Endothelial cell of hepatic sinusoid (primary cell): Measurements from ENCODE around the gene EMX1.
"Not testable (repeated sequence)": the region's sequence is repeated elsewhere in the genome, so short reads cannot be mapped to it uniquely, and the experiment has no call there.

ENCODE experiments used
- in situ Hi-C: cut with HindIII; loops from 2 replicates; pipeline ENCODE4 v1.10.0; 2017; ENCODE audit warnings: low sequenced_read_pairs

The EMX1 gene

DNA sequence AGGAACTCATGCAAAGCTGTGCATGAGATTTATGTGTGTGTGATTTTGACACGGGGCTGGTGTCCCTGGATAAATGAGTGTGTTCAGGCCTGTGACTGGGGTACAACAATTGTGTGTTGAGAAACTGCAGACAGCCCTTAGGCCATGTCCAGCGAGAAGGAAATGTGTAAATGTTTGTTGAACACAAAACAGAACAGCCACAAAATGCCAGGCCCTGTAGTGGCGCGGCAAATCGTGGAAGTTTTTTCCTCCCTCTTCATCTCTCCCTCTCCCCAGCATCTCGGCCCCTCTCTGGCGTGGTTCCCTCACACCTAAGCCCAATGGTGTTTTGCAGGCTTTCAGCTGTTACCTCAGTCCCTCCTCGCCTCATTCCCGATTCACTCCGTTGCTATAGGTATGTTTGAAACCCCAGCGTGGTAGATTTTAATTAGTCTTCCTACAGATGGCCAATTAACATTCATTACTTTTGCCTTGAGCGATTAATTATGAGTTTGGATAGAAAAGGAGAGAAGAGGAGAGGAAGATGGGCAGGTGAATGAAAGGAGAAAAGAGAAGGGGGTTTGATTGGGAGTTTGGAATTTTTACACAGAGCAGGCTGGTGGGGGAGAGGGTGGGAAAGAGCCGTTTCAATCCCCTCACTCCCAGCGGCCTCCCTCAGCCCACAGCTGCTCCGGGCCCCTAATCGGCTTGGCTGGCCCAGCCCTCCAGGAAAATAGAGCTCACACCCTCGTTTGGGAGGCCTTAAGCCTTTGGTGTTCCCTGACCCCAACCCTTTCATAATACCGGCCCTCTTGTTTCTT lies 19.3 kb upstream of the EMX1 start:
- in situ Hi-C loops = loop anchor here (25.0 kb wide), 1 partner anchor 289 kb away; no protein-coding TSS in a partner anchor

GRCh38 chr2:72898585-72898906 lies 18.8 kb upstream of the EMX1 start:
- in situ Hi-C loops = loop anchor here (25.0 kb wide), 1 partner anchor 289 kb away; no protein-coding TSS in a partner anchor

DNA sequence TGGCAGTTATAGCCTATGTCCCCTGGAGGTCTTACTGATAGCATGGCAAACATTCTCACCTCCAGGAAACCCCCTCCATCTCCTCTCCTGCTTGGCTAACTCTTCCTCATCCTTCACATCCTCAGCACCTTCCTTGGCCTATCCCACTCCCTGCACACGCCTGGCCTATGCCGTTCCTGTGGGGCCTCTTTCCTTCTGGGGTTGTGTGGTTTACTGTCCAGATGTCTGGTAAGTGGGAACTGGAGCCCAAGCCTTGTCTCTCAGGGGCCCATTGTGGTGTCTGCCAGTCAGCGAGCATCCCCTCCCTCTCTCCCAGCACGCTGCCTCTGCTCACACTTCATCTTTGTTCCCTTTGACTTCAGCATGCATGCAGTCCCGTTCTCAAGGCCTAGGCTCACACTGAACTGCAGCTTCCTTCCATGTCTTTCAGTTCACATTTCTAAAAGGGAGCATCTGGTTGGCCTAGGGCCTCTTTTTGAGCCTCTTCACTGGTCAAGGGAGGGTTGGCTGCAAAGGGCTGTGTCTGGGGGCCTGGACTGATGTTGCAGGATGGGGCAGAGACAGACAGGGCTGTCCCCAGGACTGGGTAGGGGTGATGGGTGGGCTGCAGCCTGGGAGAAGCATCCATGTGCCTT lies 17.0 kb upstream of the EMX1 start:
- in situ Hi-C loops = no loop called here

DNA sequence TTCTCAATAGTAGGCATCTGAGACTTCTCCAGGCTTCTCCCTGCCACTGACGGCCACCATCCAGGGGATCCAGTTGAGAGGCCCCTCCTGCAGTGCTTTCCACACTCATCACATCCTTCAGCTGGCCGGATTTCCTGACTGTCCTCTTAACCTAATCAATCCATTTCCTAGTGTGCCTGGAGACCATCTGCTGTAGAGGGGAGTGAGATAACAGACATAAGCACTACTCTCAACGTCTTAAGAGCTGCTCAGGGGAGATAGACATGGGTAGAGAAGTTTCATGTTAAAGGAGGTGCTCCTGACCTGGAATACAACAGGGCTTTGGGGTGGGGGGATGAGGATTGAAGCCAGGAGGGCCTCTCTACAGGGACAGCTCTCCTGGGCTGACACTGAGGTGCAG lies 15.9 kb upstream of the EMX1 start:
- in situ Hi-C loops = no loop called here

GRCh38 chr2:72907369-72907768 lies 9.9 kb upstream of the EMX1 start:
- in situ Hi-C loops = not testable (repeated sequence)

DNA sequence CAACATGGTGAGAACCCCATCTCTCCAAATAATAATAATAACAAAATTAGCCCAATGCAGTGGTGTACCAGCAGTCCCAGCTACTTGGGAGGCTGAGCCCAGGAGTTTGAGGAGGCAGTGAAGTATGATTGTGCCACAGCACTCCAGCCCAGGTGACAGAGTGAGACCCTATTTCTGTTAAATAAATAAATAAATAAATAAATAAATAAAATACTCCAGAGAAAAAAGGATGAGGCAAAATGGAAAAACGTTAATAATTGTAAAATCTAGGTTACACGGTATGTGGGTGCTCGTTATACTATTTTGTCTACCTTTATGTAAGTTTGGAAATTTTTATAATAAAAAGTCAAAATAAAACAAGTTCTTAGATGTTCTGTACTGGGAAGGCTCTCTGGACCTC lies 8.6 kb upstream of the EMX1 start:
- in situ Hi-C loops = no loop called here

- in situ Hi-C loops = no loop called here
Observed at GRCh38 chr2:72911256-72911655, 6.1 kb upstream of the EMX1 start.

GRCh38 chr2:72913486-72914205 lies 3.7 kb upstream of the EMX1 start:
- in situ Hi-C loops = no loop called here

DNA sequence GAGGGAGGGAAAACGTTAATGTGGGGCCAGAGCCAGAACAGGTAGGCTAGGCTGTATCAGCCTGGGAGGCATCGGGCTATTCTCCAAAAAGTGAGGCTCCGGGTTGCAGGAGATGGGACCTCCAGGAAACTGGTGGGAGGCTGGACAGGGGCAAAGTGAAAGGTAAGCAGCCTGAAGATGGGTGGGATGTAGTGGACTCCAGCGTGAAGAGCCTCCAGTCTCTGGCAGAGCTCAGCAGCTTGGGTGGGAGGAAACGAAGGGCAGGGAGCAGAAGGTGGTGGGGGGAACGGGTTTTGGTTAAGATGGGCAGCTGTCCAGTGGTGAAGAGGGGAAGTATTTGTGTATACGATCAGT lies 3.1 kb upstream of the EMX1 start:
- in situ Hi-C loops = no loop called here

DNA sequence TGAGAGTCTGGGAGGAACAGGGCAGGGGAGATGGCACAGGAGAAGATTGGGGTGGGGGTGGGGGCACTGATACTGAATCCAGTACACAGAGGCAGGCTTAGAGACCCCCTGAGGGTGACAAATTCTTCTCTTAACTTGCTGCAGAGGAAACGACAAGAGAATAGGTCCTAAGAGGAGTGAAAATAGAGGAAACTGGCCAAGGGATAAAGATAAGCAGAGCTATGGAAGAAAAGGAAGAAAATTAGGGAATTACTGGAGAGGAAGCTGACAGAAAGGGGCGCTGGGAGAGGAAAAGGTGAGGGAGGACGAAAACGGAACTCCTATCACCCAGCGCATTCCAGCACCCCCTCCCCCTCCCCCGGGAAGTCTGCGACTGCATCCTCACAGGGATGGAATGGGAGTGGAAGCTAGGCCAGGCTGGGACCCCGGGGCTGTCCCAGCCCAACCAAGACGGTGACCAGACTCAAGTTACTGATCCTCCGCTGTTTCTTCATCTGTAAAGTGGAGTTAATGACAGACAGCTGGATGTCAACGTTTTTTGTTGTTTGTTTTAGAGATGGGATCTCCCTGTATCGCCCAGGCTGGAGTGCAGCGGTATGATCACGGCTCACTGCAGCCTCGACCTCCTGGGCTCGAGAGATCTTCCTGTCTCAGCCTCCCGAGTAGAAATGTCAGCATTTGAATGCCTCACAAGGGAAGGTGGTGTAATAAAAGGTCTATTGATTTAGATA lies 2.6 kb upstream of the EMX1 start:
- in situ Hi-C loops = no loop called here

GRCh38 chr2:72915320-72915906 lies 1.9 kb upstream of the EMX1 start:
- in situ Hi-C loops = no loop called here

- in situ Hi-C loops = no loop called here
Observed at GRCh38 chr2:72915907-72916742, 1.2 kb upstream of the EMX1 start.

GRCh38 chr2:72916743-72917137 lies 579 bp upstream of the EMX1 start:
- in situ Hi-C loops = no loop called here

DNA sequence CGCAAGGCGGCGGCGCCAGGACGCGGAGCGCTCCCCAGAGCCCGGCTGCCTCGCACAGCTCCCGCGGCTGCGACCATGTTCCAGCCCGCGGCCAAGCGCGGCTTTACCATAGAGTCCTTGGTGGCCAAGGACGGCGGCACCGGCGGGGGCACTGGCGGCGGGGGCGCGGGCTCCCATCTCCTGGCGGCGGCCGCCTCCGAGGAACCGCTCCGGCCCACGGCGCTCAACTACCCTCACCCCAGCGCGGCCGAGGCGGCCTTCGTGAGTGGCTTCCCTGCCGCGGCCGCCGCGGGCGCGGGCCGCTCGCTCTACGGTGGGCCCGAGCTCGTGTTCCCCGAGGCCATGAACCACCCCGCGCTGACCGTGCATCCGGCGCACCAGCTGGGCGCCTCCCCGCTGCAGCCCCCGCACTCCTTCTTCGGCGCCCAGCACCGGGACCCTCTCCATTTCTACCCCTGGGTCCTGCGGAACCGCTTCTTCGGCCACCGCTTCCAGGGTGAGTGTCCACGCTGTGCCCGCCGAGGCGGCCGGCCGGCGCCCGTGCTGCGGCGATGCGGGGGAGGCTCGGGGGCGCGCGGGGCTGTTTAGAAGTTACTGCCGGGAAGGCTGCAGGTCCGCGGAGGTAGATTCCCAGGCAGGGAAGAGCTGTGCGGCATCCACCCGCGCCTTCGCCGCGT lies 696 bp downstream of the EMX1 start:
- in situ Hi-C loops = no loop called here

- in situ Hi-C loops = no loop called here
Observed at GRCh38 chr2:72919414-72920317, 2.3 kb downstream of the EMX1 start.

- in situ Hi-C loops = no loop called here
Observed at GRCh38 chr2:72920318-72921087, 3.2 kb downstream of the EMX1 start.

DNA sequence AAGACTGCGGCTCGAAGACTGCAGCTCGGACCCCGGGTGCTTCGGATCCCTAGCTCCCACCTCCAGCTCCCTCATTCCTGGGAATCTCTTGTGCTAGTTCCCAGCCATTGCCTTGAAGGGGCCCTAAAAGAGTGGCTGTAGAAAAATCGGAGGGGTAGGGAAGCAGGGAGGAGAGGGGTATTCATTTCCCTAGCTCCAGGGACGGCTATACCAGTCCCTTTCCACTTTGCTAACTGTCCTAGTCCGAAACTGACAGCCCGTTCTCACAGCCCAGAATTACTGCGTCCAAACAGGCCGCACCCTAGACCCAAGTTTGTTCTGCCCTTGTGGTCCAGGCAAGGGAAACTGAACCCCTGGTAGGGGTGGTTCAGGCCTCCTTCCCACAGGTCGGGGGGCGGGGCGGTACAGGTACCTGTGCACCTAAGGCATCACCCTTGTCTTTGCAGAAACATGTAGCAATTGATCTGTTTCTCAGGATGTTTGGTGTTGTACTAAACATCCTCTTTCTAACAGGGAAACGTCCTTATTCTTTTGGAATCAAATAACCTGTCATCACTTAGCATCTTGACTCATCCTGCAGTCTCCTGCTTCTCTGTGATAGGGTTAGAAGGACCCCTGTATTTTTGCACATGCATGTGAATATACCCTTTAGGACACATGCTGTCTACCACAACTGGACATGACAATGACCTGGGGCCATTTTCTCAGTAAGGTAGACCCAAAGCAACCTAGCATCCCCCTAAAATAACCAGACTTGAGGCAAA lies 4.0 kb downstream of the EMX1 start:
- in situ Hi-C loops = no loop called here
